GM19463 (cell line): ENCODE measurements around the gene LAMA5.

ENCODE experiments used
- ATAC-seq: cut with Tn5 transposase; IDR thresholded peaks from one replicate; pipeline ENCODE4 v1.9.1; 2021; ENCODE audit warnings: mild to moderate bottlenecking, moderate library complexity; ENCODE audit not compliant: unreplicated experiment

The LAMA5 gene

DNA sequence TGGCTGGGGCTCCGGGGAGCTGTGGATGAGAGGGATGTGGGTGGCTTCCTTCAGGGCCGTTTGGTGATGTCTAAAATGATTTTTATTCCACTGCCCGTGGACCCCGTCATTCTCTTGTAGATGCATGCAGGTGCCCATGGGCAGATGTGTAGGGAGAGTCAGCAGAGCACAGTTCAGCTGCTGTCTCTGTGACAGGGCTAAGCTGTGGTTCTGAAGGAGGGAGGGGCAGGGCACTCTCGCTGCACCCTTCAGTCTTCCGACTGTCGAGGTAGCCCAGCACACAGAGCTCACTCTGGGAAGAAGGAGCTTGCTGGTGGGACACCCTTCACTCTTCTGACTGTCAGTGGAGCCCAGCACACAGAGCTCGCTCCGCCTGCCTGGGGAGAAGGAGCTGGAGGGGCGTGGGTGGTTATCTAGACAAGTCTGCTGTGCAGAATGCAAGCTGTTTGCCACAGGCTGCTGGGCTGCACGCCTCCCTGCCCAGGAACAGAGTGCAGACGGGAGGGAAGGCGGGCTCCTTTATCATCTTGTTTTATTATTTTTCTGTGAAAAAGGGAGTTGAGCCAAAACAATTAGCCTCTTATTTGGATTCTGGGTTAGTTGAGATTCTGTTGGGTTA, 92.7 kb downstream of the LAMA5 start:
- no peak for ATAC-seq

DNA sequence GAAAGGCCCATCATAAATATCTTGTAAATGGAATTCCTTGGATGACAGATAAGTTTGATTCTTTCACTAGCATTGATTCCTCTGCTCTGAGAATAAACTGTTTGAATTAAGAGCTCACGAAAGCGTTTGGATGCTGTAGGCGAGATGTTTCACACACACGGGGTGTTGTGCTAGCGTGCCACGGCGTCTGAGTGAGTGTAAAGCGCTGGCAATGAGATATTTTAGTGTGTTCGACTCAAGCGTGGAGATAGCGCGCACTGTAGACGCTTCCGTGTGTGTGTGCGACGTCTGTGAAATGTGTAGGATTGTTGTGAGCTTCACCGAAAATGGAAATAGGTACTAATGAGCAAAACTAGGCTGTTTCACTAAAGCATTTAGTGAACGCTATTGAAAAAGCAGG, 93.7 kb downstream of the LAMA5 start:
- ATAC-seq, result no peak

DNA sequence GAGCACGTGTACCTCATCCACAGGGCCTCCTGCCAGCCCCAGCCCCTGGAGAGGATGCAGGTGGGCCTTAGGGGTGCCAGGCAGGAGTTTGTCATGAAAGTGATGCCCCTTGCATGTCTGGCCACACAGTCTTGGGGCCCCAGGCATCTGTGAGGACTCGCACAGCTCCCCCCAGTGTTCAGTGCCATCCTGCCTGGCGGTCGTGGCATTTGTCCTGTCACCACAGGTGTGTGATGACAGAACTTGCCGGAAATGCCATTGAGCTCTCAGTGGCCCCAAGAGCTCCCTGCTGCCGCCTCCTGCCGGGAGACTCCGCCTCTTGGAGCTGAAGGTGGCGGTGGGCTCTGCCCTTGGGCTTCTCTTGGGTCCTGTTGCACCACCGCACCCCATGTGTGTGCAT, 94.9 kb downstream of the LAMA5 start:
- no peak for ATAC-seq

DNA sequence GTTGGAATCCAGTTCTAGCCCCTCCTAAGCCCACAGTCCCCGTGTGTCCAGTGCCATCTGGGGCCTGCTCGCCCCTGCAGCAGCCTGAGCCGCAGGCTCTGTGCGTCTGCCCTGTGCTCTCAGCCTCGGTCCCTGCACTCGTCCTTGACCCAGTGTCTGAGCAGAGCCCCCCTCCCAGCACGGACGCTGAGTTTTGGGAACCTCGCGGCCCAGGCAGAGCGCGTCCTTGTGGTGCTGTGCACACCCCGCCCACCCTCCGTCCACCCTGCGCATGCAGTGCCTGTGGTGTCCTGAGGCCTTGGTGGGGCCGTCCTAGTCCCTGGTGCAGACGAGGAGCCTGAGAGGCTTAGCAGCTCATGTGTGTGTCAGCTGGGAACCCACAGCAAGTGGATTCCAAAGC, 97.2 kb downstream of the LAMA5 start:
- no peak for ATAC-seq

DNA sequence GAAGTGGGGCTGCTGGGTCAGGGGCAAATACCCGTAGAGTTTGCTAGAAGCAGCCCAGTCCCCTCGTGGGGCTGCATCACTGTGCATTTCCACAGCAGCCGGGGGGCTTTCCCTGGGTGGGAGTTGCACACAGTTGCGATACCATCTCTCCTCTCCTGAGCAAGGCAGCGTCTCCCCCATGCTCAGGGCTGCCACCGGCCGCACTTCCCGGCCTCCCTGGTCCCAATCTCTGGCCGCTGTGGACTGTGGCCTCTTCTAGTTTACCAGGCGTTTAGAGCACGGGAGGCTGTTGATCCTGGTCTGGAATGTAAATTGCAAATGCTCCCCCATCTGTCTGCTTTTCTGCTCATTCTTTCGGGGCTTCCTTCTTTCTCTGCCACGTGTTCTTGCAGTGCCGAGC, 97.7 kb downstream of the LAMA5 start:
- ATAC-seq, result no peak

DNA sequence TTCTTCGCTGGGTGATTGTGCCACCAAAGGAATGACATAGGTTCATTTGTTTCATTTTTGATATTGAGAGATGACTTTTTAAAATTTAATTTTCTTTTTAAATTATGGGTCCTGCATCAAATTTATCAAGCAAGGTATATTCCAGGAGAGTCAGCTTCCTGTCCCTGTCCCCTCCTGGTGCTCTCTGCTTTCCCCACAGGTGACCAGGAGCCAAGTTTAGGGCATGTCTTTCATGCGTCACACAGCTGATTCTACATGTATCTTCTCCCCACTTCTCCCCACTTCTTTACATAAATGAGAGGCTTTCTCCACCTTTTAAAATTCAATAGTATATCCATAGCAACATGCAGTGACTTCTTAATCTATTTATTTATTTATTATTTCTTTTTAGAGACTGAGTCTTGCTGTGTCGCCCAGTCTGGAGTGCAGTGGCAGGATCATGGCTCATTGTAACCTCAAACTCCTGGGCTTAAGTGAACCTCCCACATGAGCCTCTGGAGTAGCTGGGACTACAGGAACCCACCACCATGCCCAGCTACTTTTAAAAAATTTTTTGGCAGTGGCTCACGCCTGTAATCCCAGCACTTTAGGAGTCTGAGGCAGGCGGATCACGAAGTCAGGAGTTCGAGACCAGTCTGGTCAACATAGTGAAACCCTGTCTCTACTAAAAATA, 98.7 kb downstream of the LAMA5 start:
- ATAC-seq, result no peak

DNA sequence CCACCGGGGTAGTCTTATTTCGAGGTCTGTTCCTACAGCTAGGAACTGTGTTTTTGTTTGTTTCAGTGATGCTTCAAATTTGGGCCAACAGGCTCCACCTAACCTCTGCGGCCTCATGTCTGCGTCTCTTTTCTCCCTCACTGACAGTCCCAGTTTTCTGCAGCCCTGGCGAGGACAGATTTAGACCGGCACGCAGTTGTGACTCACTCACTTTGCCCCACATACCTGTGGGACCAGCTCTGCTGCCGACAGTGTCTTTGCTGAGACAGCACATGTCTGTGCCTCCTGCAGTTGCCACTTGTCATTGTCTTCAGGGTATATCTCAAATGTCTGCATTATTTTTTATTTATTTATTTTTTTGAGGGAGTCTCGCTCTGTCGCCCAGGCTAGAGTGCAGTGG, 99.6 kb downstream of the LAMA5 start:
- ATAC-seq, result no peak

DNA sequence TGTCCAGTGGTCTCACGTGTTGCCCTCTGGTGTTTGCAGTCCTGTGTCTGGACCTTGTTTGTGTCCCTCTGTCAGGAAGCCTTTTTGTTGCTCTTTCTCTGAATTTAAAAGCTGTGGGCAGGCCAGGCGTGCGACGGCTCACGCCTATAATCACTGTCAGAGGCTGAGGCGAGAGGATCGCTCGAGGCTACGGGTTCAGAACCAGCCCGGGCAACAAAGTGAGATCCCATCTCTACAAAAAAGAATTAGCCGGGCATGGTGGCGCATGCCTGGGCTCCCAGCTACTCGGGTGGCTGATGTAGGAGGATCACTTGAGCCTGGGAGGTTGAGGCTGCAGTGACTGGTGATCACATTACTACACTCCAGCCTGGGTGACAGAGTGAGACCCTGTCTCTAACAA, 100.3 kb downstream of the LAMA5 start:
- no peak for ATAC-seq

DNA sequence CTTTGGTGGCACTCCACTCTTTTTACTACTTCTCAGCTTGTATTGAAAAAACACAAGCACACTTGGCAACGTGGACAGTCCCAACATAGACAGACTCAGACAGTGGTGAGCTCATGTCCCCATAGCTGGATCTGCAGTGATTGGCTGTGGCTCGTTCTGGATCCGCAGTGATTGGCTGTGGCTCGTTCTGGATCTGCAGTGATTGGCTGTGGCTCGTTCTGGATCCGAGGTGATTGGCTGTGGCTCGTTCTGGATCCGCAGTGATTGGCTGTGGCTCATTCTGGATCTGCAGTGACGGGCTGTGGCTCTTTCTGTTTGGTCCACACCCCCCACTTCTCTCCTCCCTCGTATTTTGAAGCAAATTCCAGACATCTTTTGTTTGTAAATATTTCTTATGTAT, 100.8 kb downstream of the LAMA5 start:
- no peak for ATAC-seq

DNA sequence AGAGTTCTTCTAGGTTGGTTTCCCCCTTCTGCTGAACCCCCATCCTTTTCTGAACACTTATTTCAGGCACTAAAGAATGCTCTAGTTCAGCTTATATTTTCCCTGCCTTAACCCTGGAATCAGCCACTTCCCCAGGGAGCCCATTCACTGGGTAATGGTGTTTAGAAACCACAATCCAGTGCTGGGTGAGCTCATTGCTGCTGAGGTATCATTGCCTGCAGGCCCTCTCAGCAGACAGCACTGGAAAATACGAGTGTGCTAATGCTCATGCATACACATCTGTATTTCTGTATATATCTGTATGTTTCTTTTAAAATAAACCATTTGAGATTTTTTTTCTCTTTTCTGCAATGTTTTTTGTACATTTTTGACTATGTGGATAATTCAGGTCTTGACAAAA, 101.7 kb downstream of the LAMA5 start:
- ATAC-seq, result no peak

DNA sequence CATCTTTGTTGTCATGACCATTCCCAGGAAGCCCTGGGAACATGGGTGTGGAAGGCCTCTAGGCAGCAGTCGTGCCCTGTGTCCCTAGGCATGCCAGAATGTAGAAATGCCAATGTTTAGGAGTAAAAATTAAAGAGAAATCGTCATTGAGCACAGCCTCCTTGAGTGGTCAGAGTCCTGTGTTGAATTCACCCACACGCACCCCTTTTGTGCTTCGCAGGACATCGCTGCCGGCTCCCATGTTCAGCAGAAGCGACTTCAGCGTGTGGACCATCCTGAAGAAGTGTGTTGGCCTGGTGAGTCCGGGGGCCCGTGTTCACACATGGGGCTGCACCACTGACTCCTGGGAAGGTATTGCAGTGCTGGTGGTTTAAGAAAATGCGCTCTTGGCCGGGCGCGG, 103.7 kb downstream of the LAMA5 start:
- ATAC-seq, result no peak

DNA sequence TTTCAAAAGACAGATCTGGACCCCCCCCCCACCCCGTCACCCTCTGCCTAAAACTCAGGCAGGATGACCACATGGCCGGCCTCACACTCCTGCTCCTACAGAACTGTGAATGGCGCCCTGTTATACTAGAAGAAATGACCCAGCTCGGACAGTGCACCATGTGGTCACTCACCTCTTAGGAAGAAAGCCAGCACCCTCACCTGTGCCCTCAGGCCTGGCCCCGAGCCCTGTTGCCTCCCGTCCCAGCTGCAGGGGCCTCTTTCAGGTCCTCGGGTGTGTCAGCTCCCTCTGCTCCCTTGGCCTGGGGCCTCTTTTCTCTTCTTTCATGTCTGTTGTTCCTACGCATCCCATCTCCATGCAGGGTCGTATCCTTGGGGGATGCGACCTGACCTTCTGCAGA, 105.0 kb downstream of the LAMA5 start:
- ATAC-seq, result no peak

DNA sequence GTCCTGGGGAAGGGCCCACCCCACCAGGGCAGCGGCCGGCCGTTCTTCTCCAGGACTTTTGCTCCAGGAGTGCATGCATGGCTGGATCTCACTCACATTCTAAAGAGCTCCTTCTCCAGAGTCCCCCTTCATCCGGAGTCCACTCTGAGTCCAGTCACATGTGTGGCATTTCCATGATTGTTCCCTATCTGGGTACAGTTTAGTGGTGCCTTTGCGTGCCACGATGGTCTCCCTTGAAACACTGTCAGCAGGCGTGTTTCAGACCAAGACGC, 107.9 kb downstream of the LAMA5 start:
- no peak for ATAC-seq
